SK-N-SH (cell line): ENCODE results near the gene BEND5. TPM values are rescaled to one million over a fixed set of nuclear protein-coding genes. Genes with fewer than 3 reads are reported as not detected.

Experiments used
- CTCF ChIA-PET: fragments of 300-600, 350-600 bp; formaldehyde crosslinking; extraction: SDS; loops from one replicate; lab custom pipeline; 2021; lab: Yijun Ruan, JAX
- POLR2A ChIA-PET: fragments of 350-600 bp; sonication (Branson Sonifier 250); formaldehyde crosslinking; extraction: SDS; loops from one replicate; lab custom pipeline; 2020; ENCODE audit warnings: antibody characterized with exemption, inconsistent platforms; lab: Yijun Ruan, JAX
- DNase-seq: peaks from one replicate; pipeline ENCODE4 v3.0.0; 2012
- H2AFZ ChIP-seq: fragments of 200-600 bp; sonication (generic); 2 replicates; pipeline ENCODE4 v1.8.1; 2016; ENCODE audit warnings: antibody characterized with exemption, mild to moderate bottlenecking, low read depth
- H3F3A ChIP-seq: fragments of 200-600 bp; sonication (generic); replicated peaks from 2 replicates; pipeline ENCODE3; 2016; ENCODE audit warnings: antibody characterized with exemption, mild to moderate bottlenecking; ENCODE audit not compliant: insufficient read depth
- H3K27ac ChIP-seq, 2 experiments: fragments of 200-500 bp in 1 of 2; fragments of 200-600 bp in 1 of 2; sonication (Bioruptor generic) in 1 of 2; sonication (generic), shearing (Covaris generic) in 1 of 2; 2 replicates each; pipeline versions ENCODE4 v1.5.1 to v1.6.1; 2014 to 2016; ENCODE audit warnings: low read depth in 2 of 2, inconsistent platforms in 1 of 2, low read length in 1 of 2, mild to moderate bottlenecking in 1 of 2, mixed read lengths in 1 of 2
- H3K27me3 ChIP-seq: fragments of 200-600 bp; sonication (generic), shearing (Covaris generic); 2 replicates; pipeline ENCODE4 v1.6.1; 2016; ENCODE audit warnings: mixed run types; ENCODE audit not compliant: insufficient read depth
- H3K36me3 ChIP-seq, 2 experiments: fragments of 200-500 bp in 1 of 2; fragments of 200-600 bp in 1 of 2; sonication (Bioruptor generic) in 1 of 2; sonication (generic) in 1 of 2; replicated peaks in 1 of 2; 2 replicates each; pipeline versions ENCODE3 to v1.5.1; 2014 to 2016; ENCODE audit warnings: low read length in 1 of 2, mild to moderate bottlenecking in 1 of 2; ENCODE audit not compliant: insufficient read depth in 2 of 2, control insufficient read depth in 1 of 2
- H3K4me1 ChIP-seq, 2 experiments: fragments of 200-500 bp in 1 of 2; fragments of 200-600 bp in 1 of 2; sonication (Bioruptor generic) in 1 of 2; sonication (generic), shearing (Covaris generic) in 1 of 2; 2 replicates each; pipeline versions ENCODE4 v1.5.1 to v1.6.1; 2014 to 2016; ENCODE audit warnings: low read depth in 1 of 2, low read length in 1 of 2, mixed run types in 1 of 2; ENCODE audit not compliant: insufficient read depth in 2 of 2, control insufficient read depth in 1 of 2
- H3K4me2 ChIP-seq: fragments of 200-600 bp; sonication (generic), shearing (Covaris generic); 2 replicates; pipeline ENCODE4 v1.6.1; 2017; ENCODE audit warnings: mixed run types
- H3K4me3 ChIP-seq, 2 experiments: fragments of 200-500 bp in 1 of 2; fragments of 200-600 bp in 1 of 2; sonication (Bioruptor generic) in 1 of 2; sonication (generic), shearing (Covaris generic) in 1 of 2; 2 replicates each; pipeline versions ENCODE4 v1.5.1 to v1.8.1; 2014 to 2016; ENCODE audit warnings: low read depth in 2 of 2, inconsistent platforms in 1 of 2, low read length in 1 of 2, mild to moderate bottlenecking in 1 of 2, mixed read lengths in 1 of 2, moderate library complexity in 1 of 2
- H3K79me2 ChIP-seq: fragments of 200-600 bp; sonication (generic); 2 replicates; pipeline ENCODE4 v1.8.1; 2017; ENCODE audit warnings: mild to moderate bottlenecking; ENCODE audit not compliant: insufficient read depth
- H3K9ac ChIP-seq: fragments of 200-600 bp; sonication (generic); 2 replicates; pipeline ENCODE4 v1.6.1; 2017; ENCODE audit warnings: mixed run types
- H3K9me2 ChIP-seq: fragments of 200-600 bp; sonication (generic); 2 replicates; pipeline ENCODE4 v1.6.1; 2017; ENCODE audit warnings: mixed run types
- H3K9me3 ChIP-seq: fragments of 200-600 bp; sonication (generic); 2 replicates; pipeline ENCODE4 v1.6.1; 2017; ENCODE audit warnings: mixed run types, mild to moderate bottlenecking, moderate library complexity
- H4K20me1 ChIP-seq: fragments of 200-600 bp; sonication (generic); 2 replicates; pipeline ENCODE4 v1.6.1; 2017; ENCODE audit warnings: mild to moderate bottlenecking, mixed run types; ENCODE audit not compliant: insufficient read depth
- ELF1 ChIP-seq: IDR thresholded peaks from 2 replicates; pipeline ENCODE4 v1.4.0; 2012
- EZH2phosphoT487 ChIP-seq: fragments of 200-600 bp; sonication (generic); IDR thresholded peaks from 2 replicates; pipeline ENCODE4 v1.6.1; 2017; ENCODE audit warnings: low read depth, mixed run types, mild to moderate bottlenecking, antibody characterized with exemption, moderate library complexity, borderline replicate concordance
- FOSL2 ChIP-seq: IDR thresholded peaks from 2 replicates; pipeline ENCODE4 v1.4.0; 2012; ENCODE audit warnings: low read depth, mild to moderate bottlenecking, moderate library complexity, borderline replicate concordance
- POLR2AphosphoS5 ChIP-seq: IDR thresholded peaks from 2 replicates; pipeline ENCODE4 v1.6.1; 2012; ENCODE audit warnings: low read depth, low read length
- RAD21 ChIP-seq: IDR thresholded peaks from 2 replicates; pipeline ENCODE4 v1.6.1; 2012; ENCODE audit warnings: mild to moderate bottlenecking, low read length
- WGBS: methylation state at CpG from one replicate; pipeline ENCODE4 v1.1.6; 2017; ENCODE audit warnings: low lambda C conversion rate; 5-methylcytosine and 5-hydroxymethylcytosine counted together
- polyA plus RNA-seq, 3 experiments: library from polyadenylated mRNA; depleted of rRNA; stranded (reverse); fragments of >200 nt; gene quantifications; 2 replicates each; pipeline ENCODE4 v1.2.3, GENCODE V29; 2012
- TF ChIP-seq, protein P1 (sequence below): fragments of 150-350 bp; IDR thresholded peaks from 2 replicates; pipeline ENCODE4 v1.6.1; 2017; ENCODE audit warnings: antibody characterized with exemption, low read length, low read depth, borderline replicate concordance
- TF ChIP-seq, protein P2 (sequence below): IDR thresholded peaks from 2 replicates; pipeline ENCODE4 v1.4.0; 2012; ENCODE audit warnings: low read depth, borderline replicate concordance
- TF ChIP-seq, protein P3 (sequence below): fragments of 200-600 bp; sonication (generic); IDR thresholded peaks from 2 replicates; pipeline ENCODE4 v1.6.1; 2017; ENCODE audit warnings: antibody characterized with exemption, mild to moderate bottlenecking, moderate library complexity
- TF ChIP-seq, protein P4 (sequence below): IDR thresholded peaks from 2 replicates; pipeline ENCODE4; 2012

Gene BEND5
- polyA plus RNA-seq, 1 of the 3 experiments (the other 2 are of a cell fraction) = 5.6 TPM

DNA sequence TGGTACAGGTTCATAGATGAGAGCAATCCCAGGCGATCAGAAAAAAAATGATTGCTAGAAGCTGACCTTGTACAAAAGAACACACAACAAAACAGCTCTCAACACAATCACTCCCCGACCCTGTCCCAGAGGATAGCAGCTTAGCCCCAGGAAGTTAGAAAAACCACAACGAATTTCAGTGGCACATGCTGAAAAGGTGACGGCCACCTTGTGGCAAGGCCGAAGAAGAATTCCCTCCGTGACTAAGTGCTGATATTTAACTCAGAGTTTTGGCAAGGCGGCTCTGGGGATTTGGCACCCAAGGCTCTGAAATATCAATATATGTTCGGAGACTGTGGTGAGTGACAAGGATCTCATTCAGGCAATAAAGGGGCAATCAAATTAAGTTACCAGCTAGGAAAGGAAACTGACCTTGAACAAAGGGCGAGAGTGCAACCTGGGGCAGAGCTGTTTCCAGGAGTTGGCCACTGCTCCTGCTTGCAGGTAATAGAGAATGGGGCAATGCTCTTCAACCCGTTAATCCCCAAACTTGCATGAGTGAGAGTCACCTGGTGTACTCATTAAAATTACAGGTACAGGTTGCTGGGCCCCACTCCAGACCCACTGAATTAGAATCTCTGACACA is 96.2 kb downstream of the BEND5 start:
- no peaks in the 10 kb centered on the region for H3K9me2 ChIP-seq
- POLR2A ChIA-PET = no interaction called here
- no peak overlapping the region for H2AFZ ChIP-seq
- no peak overlapping the region for H3K4me3 ChIP-seq
- H3K4me2 ChIP-seq = no peak overlapping the region
- no peaks in the 10 kb centered on the region for H3K27me3 ChIP-seq
- 88% methylated on average over 10 of the region's 10 CpGs for WGBS
- no peak overlapping the region for H3K9ac ChIP-seq
- no peak overlapping the region for H3K27ac ChIP-seq
- TF ChIP-seq, protein P1, sequence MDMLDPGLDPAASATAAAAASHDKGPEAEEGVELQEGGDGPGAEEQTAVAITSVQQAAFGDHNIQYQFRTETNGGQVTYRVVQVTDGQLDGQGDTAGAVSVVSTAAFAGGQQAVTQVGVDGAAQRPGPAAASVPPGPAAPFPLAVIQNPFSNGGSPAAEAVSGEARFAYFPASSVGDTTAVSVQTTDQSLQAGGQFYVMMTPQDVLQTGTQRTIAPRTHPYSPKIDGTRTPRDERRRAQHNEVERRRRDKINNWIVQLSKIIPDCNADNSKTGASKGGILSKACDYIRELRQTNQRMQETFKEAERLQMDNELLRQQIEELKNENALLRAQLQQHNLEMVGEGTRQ = no peak
- TF ChIP-seq RAD21 = 0 out of 2 replicates have a peak, but pooled peaks have one; percentile 4
- no peaks in the 10 kb centered on the region for H3K36me3 ChIP-seq
- H3K4me1 ChIP-seq = peaks cover 0 to 4% of the 10 kb centered on the region in 2 experiments; a peak in 1 of 4 replicates
- H4K20me1 ChIP-seq = no peaks in the 10 kb centered on the region
- no peaks in the 10 kb centered on the region for H3F3A ChIP-seq
- no peak for DNase-seq
- H3K9me3 ChIP-seq = no peaks in the 10 kb centered on the region
- CTCF ChIA-PET = interaction anchor here (0.6 to 13.2 kb wide), 7 partner anchors 8 to 1668 kb away, joined by 3 to 162 read pairs (median 7); no protein-coding TSS in a partner anchor
- H3K79me2 ChIP-seq = no peaks in the 10 kb centered on the region

DNA sequence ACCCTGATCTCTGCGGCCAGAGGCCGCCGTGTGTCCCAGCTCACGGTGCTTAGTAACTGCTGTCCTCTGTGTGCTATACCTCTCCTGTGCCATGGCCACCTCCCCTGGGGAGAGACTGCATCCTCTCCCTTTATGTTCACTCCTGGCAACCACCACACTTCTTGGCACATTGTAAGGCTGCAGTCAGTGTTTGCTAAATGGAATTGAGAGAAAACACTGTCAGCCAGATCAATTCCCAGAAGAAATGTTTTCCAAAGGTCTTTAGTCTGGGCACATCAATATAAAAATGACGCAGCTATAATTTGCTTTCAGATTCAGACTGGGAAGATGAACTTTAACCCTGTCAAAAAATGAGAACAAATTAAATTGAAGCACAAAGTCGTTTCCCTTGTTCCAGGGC is 96.8 kb downstream of the BEND5 start:
- Histone ChIP-seq H4K20me1 (no peaks in the 10 kb centered on the region), H3F3A (no peaks in the 10 kb centered on the region), H2AFZ (no peak overlapping the region), H3K4me1 (peaks cover 0 to 4% of the 10 kb centered on the region in 2 experiments; a peak in 1 of 4 replicates), H3K4me3 (no peak overlapping the region), H3K27ac (no peak overlapping the region)
- CTCF ChIA-PET = interaction anchor here (0.6 to 13.2 kb wide), 7 partner anchors 8 to 1669 kb away, joined by 3 to 162 read pairs (median 7); no protein-coding TSS in a partner anchor
- WGBS = 88% methylated on average over 6 of the region's 6 CpGs
- no peak for DNase-seq
- TF ChIP-seq, protein P2, sequence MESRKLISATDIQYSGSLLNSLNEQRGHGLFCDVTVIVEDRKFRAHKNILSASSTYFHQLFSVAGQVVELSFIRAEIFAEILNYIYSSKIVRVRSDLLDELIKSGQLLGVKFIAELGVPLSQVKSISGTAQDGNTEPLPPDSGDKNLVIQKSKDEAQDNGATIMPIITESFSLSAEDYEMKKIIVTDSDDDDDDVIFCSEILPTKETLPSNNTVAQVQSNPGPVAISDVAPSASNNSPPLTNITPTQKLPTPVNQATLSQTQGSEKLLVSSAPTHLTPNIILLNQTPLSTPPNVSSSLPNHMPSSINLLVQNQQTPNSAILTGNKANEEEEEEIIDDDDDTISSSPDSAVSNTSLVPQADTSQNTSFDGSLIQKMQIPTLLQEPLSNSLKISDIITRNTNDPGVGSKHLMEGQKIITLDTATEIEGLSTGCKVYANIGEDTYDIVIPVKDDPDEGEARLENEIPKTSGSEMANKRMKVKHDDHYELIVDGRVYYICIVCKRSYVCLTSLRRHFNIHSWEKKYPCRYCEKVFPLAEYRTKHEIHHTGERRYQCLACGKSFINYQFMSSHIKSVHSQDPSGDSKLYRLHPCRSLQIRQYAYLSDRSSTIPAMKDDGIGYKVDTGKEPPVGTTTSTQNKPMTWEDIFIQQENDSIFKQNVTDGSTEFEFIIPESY = no peak
- TF ChIP-seq, all 33 proteins: peak for 0
- H3K9me2 ChIP-seq = no peaks in the 10 kb centered on the region
- no peaks in the 10 kb centered on the region for H3K79me2 ChIP-seq
- no peaks in the 10 kb centered on the region for H3K27me3 ChIP-seq
- no peak overlapping the region for H3K9ac ChIP-seq
- POLR2A ChIA-PET = no interaction called here
- no peak overlapping the region for H3K4me2 ChIP-seq
- no peaks in the 10 kb centered on the region for H3K9me3 ChIP-seq
- H3K36me3 ChIP-seq = no peaks in the 10 kb centered on the region

DNA sequence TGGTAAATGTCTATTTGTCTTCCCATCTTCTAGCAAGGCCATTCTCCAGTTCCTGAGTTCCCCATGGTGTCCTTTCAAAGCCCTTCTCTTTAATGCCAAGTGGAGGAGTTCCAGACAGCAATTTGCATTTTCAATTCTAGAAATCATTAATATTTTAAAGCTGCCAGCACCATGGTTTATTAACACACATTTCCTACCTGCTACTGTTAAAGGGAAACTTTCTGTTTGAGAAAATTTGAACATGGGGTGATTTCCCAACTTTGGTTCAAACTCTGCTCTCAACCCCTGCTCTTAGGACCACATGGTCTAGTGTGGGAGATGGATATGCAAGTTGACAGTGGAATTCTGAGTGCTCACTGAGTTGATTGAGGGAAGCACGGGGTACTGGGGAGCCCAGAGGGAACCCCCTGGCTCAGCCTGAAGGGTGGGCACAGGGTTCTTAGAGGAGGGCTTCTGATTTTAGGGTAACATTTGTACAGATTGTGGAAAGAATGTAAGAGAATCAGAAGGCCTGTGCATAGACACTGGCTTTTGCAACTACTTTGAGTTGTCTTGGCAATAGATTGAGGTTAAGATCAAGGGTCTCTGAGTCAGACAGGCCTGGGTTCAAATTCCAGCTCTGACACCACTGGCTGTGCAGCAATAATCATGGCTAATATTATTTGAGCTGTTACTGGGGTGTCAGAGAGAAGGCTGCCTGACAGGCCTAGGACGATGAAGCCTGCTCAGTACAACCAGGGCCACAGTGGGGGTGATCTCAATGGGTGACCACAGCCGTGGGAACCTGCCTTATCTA is 97.8 kb downstream of the BEND5 start:
- no peaks in the 10 kb centered on the region for H3K79me2 ChIP-seq
- H3K36me3 ChIP-seq = no peaks in the 10 kb centered on the region
- no peak overlapping the region for H3K27ac ChIP-seq
- no peaks in the 10 kb centered on the region for H3F3A ChIP-seq
- no peak overlapping the region for H3K4me2 ChIP-seq
- H3K9ac ChIP-seq = no peak overlapping the region
- no peaks in the 10 kb centered on the region for H3K27me3 ChIP-seq
- no peak overlapping the region for H3K4me3 ChIP-seq
- H3K9me3 ChIP-seq = no peaks in the 10 kb centered on the region
- 90% methylated on average over 3 of the region's 3 CpGs for WGBS
- no peaks in the 10 kb centered on the region for H4K20me1 ChIP-seq
- no peak for DNase-seq
- H3K4me1 ChIP-seq = peaks cover 0 to 4% of the 10 kb centered on the region in 2 experiments; a peak in 1 of 4 replicates
- no peak for TF ChIP-seq ELF1
- TF ChIP-seq, protein P3, sequence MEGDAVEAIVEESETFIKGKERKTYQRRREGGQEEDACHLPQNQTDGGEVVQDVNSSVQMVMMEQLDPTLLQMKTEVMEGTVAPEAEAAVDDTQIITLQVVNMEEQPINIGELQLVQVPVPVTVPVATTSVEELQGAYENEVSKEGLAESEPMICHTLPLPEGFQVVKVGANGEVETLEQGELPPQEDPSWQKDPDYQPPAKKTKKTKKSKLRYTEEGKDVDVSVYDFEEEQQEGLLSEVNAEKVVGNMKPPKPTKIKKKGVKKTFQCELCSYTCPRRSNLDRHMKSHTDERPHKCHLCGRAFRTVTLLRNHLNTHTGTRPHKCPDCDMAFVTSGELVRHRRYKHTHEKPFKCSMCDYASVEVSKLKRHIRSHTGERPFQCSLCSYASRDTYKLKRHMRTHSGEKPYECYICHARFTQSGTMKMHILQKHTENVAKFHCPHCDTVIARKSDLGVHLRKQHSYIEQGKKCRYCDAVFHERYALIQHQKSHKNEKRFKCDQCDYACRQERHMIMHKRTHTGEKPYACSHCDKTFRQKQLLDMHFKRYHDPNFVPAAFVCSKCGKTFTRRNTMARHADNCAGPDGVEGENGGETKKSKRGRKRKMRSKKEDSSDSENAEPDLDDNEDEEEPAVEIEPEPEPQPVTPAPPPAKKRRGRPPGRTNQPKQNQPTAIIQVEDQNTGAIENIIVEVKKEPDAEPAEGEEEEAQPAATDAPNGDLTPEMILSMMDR = no peak
- no peak for TF ChIP-seq EZH2phosphoT487
- no peak for TF ChIP-seq POLR2AphosphoS5
- TF ChIP-seq FOSL2 = no peak
- TF ChIP-seq, protein P4, sequence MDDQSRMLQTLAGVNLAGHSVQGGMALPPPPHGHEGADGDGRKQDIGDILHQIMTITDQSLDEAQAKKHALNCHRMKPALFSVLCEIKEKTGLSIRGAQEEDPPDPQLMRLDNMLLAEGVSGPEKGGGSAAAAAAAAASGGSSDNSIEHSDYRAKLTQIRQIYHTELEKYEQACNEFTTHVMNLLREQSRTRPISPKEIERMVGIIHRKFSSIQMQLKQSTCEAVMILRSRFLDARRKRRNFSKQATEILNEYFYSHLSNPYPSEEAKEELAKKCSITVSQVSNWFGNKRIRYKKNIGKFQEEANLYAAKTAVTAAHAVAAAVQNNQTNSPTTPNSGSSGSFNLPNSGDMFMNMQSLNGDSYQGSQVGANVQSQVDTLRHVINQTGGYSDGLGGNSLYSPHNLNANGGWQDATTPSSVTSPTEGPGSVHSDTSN = no peak
- no peak overlapping the region for H2AFZ ChIP-seq
- POLR2A ChIA-PET = no interaction called here
- CTCF ChIA-PET = interaction anchor here (1.2 to 13.2 kb wide), 16 partner anchors 9 to 1669 kb away, joined by 3 to 162 read pairs (median 11); no protein-coding TSS in a partner anchor
- no peaks in the 10 kb centered on the region for H3K9me2 ChIP-seq
